HG03066 (cell line): ENCODE results near the gene GCSAM.
"Not testable (repeated sequence)": the region's sequence is repeated elsewhere in the genome, so short reads cannot be mapped to it uniquely, and the experiment has no call there.

Experiments used
- ATAC-seq: cut with Tn5 transposase; IDR thresholded peaks from one replicate; pipeline ENCODE4 v1.9.1; 2021; ENCODE audit warnings: low read depth; ENCODE audit not compliant: unreplicated experiment

The GCSAM gene

GRCh38 chr3:112074616-112075497, 58.2 kb downstream of the GCSAM start:
- ATAC-seq, result peak; percentile 96

- ATAC-seq, result no peak
Measured at GRCh38 chr3:112074006-112074405, 59.0 kb downstream of the GCSAM start.

- not testable (repeated sequence) for ATAC-seq
Measured at GRCh38 chr3:112072387-112073060, 60.5 kb downstream of the GCSAM start.
